ENCODE results near the gene MORN5.

The MORN5 gene

GRCh38 chr9:122159026-122159924, at the start of gene MORN5, which contains the start of gene NDUFA8:
TSS of gene MORN5 (plus strand) at chr9:122159908. CDS start at chr9:122159973, 65 bp downstream.
TSS of gene NDUFA8 (minus strand) at chr9:122159779. CDS start at chr9:122159677, 102 bp downstream.
- 0 out of 2 replicates have a peak, but pooled peaks have one; percentile 28 for TF ChIP-seq ZBTB7A (IDR thresholded peaks at IDR 0.05; ENCODE audit: low read depth)
- TF ChIP-seq TCF12 (IDR thresholded peaks at IDR 0.05; ENCODE audit: low read depth), result no peak
- TF ChIP-seq, protein P1, sequence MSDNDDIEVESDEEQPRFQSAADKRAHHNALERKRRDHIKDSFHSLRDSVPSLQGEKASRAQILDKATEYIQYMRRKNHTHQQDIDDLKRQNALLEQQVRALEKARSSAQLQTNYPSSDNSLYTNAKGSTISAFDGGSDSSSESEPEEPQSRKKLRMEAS (IDR thresholded peaks at IDR 0.05), result peak; percentile 38; the same call in 1 of the 2 replicates
- no peak for TF ChIP-seq USF1 (IDR thresholded peaks at IDR 0.05)
- peak; percentile 70 for TF ChIP-seq TAF1 (IDR thresholded peaks at IDR 0.05; ENCODE audit: low read depth)

GRCh38 chr9:122110100-122110833, 49.4 kb upstream of the MORN5 start:
- TF ChIP-seq TCF12 (IDR thresholded peaks at IDR 0.05; ENCODE audit: low read depth) (no peak), RAD21 (IDR thresholded peaks at IDR 0.05; ENCODE audit: low read depth) (no peak), REST (IDR thresholded peaks at IDR 0.05; ENCODE audit: low read depth) (no peak), EGR1 (IDR thresholded peaks at IDR 0.05) (no peak), TAF1 (IDR thresholded peaks at IDR 0.05; ENCODE audit: low read depth) (no peak), FOXM1 (IDR thresholded peaks at IDR 0.05; ENCODE audit: borderline replicate concordance, low read depth) (no peak), YY1 (IDR thresholded peaks at IDR 0.05; ENCODE audit: low read depth) (no peak), EP300 (IDR thresholded peaks at IDR 0.05; ENCODE audit: borderline replicate concordance) (no peak), ZBTB7A (IDR thresholded peaks at IDR 0.05; ENCODE audit: low read depth) (no peak), TEAD4 (IDR thresholded peaks at IDR 0.05) (no peak), CEBPB (IDR thresholded peaks at IDR 0.05) (no peak), NFIC (IDR thresholded peaks at IDR 0.05) (no peak), USF1 (IDR thresholded peaks at IDR 0.05) (no peak), CREB1 (IDR thresholded peaks at IDR 0.05; ENCODE audit: low read depth) (no peak)
- TF ChIP-seq, protein P1 (IDR thresholded peaks at IDR 0.05), result no peak

GRCh38 chr9:122111413-122112085, 48.2 kb upstream of the MORN5 start:
- TF ChIP-seq CEBPB (IDR thresholded peaks at IDR 0.05) (no peak), NFIC (IDR thresholded peaks at IDR 0.05) (no peak), TCF12 (IDR thresholded peaks at IDR 0.05; ENCODE audit: low read depth) (no peak), FOXM1 (IDR thresholded peaks at IDR 0.05; ENCODE audit: borderline replicate concordance, low read depth) (no peak), RAD21 (IDR thresholded peaks at IDR 0.05; ENCODE audit: low read depth) (no peak), TEAD4 (IDR thresholded peaks at IDR 0.05) (no peak), USF1 (IDR thresholded peaks at IDR 0.05) (no peak), YY1 (IDR thresholded peaks at IDR 0.05; ENCODE audit: low read depth) (no peak), CREB1 (IDR thresholded peaks at IDR 0.05; ENCODE audit: low read depth) (no peak), EP300 (IDR thresholded peaks at IDR 0.05; ENCODE audit: borderline replicate concordance) (no peak), EGR1 (IDR thresholded peaks at IDR 0.05) (no peak), ZBTB7A (IDR thresholded peaks at IDR 0.05; ENCODE audit: low read depth) (no peak), TAF1 (IDR thresholded peaks at IDR 0.05; ENCODE audit: low read depth) (no peak), REST (IDR thresholded peaks at IDR 0.05; ENCODE audit: low read depth) (no peak)
- TF ChIP-seq, protein P1 (IDR thresholded peaks at IDR 0.05), result no peak

- TF ChIP-seq CEBPB (IDR thresholded peaks at IDR 0.05) (no peak), RAD21 (IDR thresholded peaks at IDR 0.05; ENCODE audit: low read depth) (no peak), CREB1 (IDR thresholded peaks at IDR 0.05; ENCODE audit: low read depth) (no peak), ZBTB7A (IDR thresholded peaks at IDR 0.05; ENCODE audit: low read depth) (no peak), TAF1 (IDR thresholded peaks at IDR 0.05; ENCODE audit: low read depth) (no peak), TEAD4 (IDR thresholded peaks at IDR 0.05) (no peak), FOXM1 (IDR thresholded peaks at IDR 0.05; ENCODE audit: borderline replicate concordance, low read depth) (no peak)
These were observed 47.5 kb upstream of the MORN5 start for GRCh38 chr9:122112238-122112637.
